ENCODE results near the gene CFP. TPM values are rescaled to one million over a fixed set of nuclear protein-coding genes. Genes with fewer than 3 reads are reported as not detected.
A peak's percentile ranks its signal among the peaks of the same experiment; 100 is the strongest.

Gene CFP
- total RNA-seq, 1 experiment from 2014 or later: 2.0 TPM

- no peak overlapping the region for H3K4me3 Mint-ChIP-seq
- ATAC-seq: no peak
- POLR2A ChIA-PET: interaction anchor here (0.6 to 0.7 kb wide), 3 partner anchors 72 to 452 kb away, joined by 3 to 5 read pairs (median 5); partner anchors contain the start of gene RBM10
- H3K36me3 Mint-ChIP-seq: peaks cover 4% of the 10 kb centered on the region; the same call in 1 of the 2 replicates
- peak overlapping the region; percentile 82; the same call in 1 of the 2 replicates for H3K27ac Mint-ChIP-seq
- CTCF ChIA-PET: no interaction called here
- TF ChIP-seq ZNF232 (CRISPR knock-in tag; IDR thresholded peaks at IDR 0.05) (no peak), ZNF138 (CRISPR knock-in tag; conservative IDR thresholded peaks at IDR 0.05) (no peak), ZSCAN18 (CRISPR knock-in tag; IDR thresholded peaks at IDR 0.05) (no peak), EMX1 (CRISPR knock-in tag; IDR thresholded peaks at IDR 0.05) (no peak), NFATC4 (CRISPR knock-in tag; IDR thresholded peaks at IDR 0.05) (no peak), JAZF1 (CRISPR knock-in tag; IDR thresholded peaks at IDR 0.05) (no peak), FOXK1 (CRISPR knock-in tag; IDR thresholded peaks at IDR 0.05) (no peak), ZBTB21 (CRISPR knock-in tag; IDR thresholded peaks at IDR 0.05; ENCODE audit: borderline replicate concordance) (no peak)
- TF ChIP-seq, protein P1, sequence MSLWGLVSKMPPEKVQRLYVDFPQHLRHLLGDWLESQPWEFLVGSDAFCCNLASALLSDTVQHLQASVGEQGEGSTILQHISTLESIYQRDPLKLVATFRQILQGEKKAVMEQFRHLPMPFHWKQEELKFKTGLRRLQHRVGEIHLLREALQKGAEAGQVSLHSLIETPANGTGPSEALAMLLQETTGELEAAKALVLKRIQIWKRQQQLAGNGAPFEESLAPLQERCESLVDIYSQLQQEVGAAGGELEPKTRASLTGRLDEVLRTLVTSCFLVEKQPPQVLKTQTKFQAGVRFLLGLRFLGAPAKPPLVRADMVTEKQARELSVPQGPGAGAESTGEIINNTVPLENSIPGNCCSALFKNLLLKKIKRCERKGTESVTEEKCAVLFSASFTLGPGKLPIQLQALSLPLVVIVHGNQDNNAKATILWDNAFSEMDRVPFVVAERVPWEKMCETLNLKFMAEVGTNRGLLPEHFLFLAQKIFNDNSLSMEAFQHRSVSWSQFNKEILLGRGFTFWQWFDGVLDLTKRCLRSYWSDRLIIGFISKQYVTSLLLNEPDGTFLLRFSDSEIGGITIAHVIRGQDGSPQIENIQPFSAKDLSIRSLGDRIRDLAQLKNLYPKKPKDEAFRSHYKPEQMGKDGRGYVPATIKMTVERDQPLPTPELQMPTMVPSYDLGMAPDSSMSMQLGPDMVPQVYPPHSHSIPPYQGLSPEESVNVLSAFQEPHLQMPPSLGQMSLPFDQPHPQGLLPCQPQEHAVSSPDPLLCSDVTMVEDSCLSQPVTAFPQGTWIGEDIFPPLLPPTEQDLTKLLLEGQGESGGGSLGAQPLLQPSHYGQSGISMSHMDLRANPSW (CRISPR knock-in tag; conservative IDR thresholded peaks at IDR 0.05; ENCODE audit: low read depth): no peak
- TF ChIP-seq, protein P2, sequence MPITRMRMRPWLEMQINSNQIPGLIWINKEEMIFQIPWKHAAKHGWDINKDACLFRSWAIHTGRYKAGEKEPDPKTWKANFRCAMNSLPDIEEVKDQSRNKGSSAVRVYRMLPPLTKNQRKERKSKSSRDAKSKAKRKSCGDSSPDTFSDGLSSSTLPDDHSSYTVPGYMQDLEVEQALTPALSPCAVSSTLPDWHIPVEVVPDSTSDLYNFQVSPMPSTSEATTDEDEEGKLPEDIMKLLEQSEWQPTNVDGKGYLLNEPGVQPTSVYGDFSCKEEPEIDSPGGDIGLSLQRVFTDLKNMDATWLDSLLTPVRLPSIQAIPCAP (CRISPR knock-in tag; IDR thresholded peaks at IDR 0.05): no peak
- peaks cover 9% of the 10 kb centered on the region for H3K4me1 Mint-ChIP-seq
- no peaks in the 10 kb centered on the region for H3K27me3 Mint-ChIP-seq (ENCODE audit: low read depth)
- DNase-seq (ENCODE audit: low spot score): no peak
- peaks cover 4% of the 10 kb centered on the region; the same call in 1 of the 2 replicates for H3K9me3 Mint-ChIP-seq
Measured at GRCh38 chrX:47597222-47597621, 32.5 kb downstream of the CFP start.

DNA sequence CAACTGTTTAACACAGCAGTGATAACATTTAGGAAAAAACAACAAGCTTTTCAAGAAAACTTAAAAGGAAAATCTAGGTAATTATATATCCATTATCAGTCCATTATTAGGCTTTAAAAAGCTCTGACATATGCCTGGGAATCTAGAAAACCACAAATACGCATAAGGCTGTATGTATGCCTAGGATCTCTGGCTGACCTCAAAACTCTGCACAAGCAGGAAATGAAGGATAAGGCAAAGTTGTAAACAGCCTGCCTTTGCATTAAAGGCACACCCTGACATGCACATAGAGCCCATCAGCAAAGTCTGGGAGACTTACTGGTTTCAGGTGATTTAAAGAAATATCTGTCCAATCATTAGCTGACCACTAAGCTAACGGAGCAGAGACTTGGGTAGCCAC, 33.5 kb downstream of the CFP start:
- H3K4me1 Mint-ChIP-seq: peaks cover 9% of the 10 kb centered on the region
- POLR2A ChIA-PET: interaction anchor here (0.9 kb wide), 1 partner anchor 23 kb away, joined by 3 read pairs; no protein-coding TSS in a partner anchor
- H3K4me3 Mint-ChIP-seq: no peak overlapping the region
- no peak overlapping the region for H3K27ac Mint-ChIP-seq
- DNase-seq (ENCODE audit: low spot score) (no peak), ATAC-seq (no peak)
- peaks cover 4% of the 10 kb centered on the region; the same call in 1 of the 2 replicates for H3K9me3 Mint-ChIP-seq
- peaks cover 4% of the 10 kb centered on the region; the same call in 1 of the 2 replicates for H3K36me3 Mint-ChIP-seq
- no peaks in the 10 kb centered on the region for H3K27me3 Mint-ChIP-seq (ENCODE audit: low read depth)
- CTCF ChIA-PET: interaction anchor here (1.0 to 1.2 kb wide), 2 partner anchors 11 to 14 kb away, joined by 3 to 4 read pairs; partner anchors contain the start of gene TIMP1
- TF ChIP-seq IRF2 (CRISPR knock-in tag; IDR thresholded peaks at IDR 0.05; ENCODE audit: borderline replicate concordance, low read depth) (no peak), ETV6 (CRISPR knock-in tag; IDR thresholded peaks at IDR 0.05) (no peak), RORB (CRISPR knock-in tag; IDR thresholded peaks at IDR 0.05) (no peak), ZNF232 (CRISPR knock-in tag; IDR thresholded peaks at IDR 0.05) (no peak), HMGA2 (CRISPR knock-in tag; IDR thresholded peaks at IDR 0.05) (no peak), SMAD4 (CRISPR knock-in tag; IDR thresholded peaks at IDR 0.05) (no peak), ZBTB21 (CRISPR knock-in tag; IDR thresholded peaks at IDR 0.05; ENCODE audit: borderline replicate concordance) (no peak), GTF2I (CRISPR knock-in tag; conservative IDR thresholded peaks at IDR 0.05) (no peak), CREM (CRISPR knock-in tag; IDR thresholded peaks at IDR 0.05) (no peak), ZNF281 (CRISPR knock-in tag; IDR thresholded peaks at IDR 0.05) (no peak)
- TF ChIP-seq, protein P3, sequence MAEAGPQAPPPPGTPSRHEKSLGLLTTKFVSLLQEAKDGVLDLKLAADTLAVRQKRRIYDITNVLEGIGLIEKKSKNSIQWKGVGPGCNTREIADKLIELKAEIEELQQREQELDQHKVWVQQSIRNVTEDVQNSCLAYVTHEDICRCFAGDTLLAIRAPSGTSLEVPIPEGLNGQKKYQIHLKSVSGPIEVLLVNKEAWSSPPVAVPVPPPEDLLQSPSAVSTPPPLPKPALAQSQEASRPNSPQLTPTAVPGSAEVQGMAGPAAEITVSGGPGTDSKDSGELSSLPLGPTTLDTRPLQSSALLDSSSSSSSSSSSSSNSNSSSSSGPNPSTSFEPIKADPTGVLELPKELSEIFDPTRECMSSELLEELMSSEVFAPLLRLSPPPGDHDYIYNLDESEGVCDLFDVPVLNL (CRISPR knock-in tag; IDR thresholded peaks at IDR 0.05; ENCODE audit: borderline replicate concordance, low read depth): no peak
- TF ChIP-seq, protein P4, sequence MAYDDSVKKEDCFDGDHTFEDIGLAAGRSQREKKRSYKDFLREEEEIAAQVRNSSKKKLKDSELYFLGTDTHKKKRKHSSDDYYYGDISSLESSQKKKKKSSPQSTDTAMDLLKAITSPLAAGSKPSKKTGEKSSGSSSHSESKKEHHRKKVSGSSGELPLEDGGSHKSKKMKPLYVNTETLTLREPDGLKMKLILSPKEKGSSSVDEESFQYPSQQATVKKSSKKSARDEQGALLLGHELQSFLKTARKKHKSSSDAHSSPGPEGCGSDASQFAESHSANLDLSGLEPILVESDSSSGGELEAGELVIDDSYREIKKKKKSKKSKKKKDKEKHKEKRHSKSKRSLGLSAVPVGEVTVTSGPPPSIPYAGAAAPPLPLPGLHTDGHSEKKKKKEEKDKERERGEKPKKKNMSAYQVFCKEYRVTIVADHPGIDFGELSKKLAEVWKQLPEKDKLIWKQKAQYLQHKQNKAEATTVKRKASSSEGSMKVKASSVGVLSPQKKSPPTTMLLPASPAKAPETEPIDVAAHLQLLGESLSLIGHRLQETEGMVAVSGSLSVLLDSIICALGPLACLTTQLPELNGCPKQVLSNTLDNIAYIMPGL (CRISPR knock-in tag; IDR thresholded peaks at IDR 0.05): no peak
- TF ChIP-seq, protein P5, sequence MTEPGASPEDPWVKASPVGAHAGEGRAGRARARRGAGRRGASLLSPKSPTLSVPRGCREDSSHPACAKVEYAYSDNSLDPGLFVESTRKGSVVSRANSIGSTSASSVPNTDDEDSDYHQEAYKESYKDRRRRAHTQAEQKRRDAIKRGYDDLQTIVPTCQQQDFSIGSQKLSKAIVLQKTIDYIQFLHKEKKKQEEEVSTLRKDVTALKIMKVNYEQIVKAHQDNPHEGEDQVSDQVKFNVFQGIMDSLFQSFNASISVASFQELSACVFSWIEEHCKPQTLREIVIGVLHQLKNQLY (CRISPR knock-in tag; IDR thresholded peaks at IDR 0.05): no peak

Measured in WTC11 (cell line).